ENCODE measurements around the gene LMX1B.

Gene LMX1B

DNA sequence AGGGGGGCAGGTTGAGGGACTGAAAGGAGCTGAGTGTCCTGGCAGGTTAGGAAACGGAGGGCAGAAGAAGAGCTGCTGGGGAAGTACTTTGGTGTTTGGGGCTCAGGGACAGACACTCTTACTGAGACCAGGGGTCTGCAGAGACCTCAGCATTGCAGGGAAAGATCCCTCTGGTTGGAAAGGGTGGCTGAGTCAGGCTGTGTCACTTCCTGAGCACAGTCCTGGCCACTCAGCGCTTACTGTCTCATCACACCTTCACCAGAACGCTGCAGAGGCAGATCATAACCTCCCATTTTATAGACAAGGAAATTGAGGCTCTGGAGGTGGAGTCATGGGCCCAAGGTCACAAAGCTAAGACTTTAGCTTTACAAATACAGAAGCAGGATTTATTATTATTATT, 54.3 kb downstream of the LMX1B start:
- peaks cover 98% of the 10 kb centered on the region for H3K27me3 ChIP-seq

DNA sequence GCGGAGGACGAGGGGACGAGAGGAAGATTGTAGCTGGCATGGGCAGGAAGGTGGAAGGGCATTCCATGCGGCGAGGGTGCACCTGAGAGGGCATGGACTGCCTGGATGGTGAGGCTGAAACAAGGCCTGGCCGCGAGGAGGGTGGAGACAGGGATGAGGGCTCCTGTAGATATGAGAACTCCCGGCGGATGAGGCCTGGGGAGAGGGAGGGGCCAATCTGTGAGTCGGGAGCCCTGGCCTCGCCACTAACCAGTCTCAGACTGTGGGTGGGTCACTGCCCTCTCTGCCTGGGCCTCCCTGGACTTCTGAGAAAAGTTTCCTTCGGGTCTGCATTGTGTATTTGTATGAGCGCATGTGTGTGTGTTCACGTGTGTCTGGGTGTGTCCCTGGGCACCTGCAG, 55.4 kb downstream of the LMX1B start:
- H3K4me1 ChIP-seq (ENCODE audit: control insufficient read depth in 1 of 2, insufficient read depth in 1 of 2, low read depth in 1 of 2, low read length in 1 of 2): no peaks in the 10 kb centered on the region
- H3K36me3 ChIP-seq: no peaks in the 10 kb centered on the region
- peaks cover 99% of the 10 kb centered on the region for H3K27me3 ChIP-seq
- TF ChIP-seq, protein P1, sequence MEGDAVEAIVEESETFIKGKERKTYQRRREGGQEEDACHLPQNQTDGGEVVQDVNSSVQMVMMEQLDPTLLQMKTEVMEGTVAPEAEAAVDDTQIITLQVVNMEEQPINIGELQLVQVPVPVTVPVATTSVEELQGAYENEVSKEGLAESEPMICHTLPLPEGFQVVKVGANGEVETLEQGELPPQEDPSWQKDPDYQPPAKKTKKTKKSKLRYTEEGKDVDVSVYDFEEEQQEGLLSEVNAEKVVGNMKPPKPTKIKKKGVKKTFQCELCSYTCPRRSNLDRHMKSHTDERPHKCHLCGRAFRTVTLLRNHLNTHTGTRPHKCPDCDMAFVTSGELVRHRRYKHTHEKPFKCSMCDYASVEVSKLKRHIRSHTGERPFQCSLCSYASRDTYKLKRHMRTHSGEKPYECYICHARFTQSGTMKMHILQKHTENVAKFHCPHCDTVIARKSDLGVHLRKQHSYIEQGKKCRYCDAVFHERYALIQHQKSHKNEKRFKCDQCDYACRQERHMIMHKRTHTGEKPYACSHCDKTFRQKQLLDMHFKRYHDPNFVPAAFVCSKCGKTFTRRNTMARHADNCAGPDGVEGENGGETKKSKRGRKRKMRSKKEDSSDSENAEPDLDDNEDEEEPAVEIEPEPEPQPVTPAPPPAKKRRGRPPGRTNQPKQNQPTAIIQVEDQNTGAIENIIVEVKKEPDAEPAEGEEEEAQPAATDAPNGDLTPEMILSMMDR (IDR thresholded peaks at IDR 0.05): no peak
- no peaks in the 10 kb centered on the region for H3K9me3 ChIP-seq
- no peak overlapping the region for H3K4me3 ChIP-seq (ENCODE audit: low read depth in 1 of 2, low read length in 1 of 2)
- H3K27ac ChIP-seq: no peak overlapping the region

More for the DNA sequence above, 54.3 kb downstream of the LMX1B start:
- Histone ChIP-seq H3K4me1 (ENCODE audit: control insufficient read depth in 1 of 2, insufficient read depth in 1 of 2, low read depth in 1 of 2, low read length in 1 of 2) (no peaks in the 10 kb centered on the region), H3K27ac (no peak overlapping the region), H3K9me3 (no peaks in the 10 kb centered on the region), H3K4me3 (ENCODE audit: low read depth in 1 of 2, low read length in 1 of 2) (no peak overlapping the region), H3K36me3 (no peaks in the 10 kb centered on the region)
- TF ChIP-seq, protein P1 (IDR thresholded peaks at IDR 0.05): no peak

DNA sequence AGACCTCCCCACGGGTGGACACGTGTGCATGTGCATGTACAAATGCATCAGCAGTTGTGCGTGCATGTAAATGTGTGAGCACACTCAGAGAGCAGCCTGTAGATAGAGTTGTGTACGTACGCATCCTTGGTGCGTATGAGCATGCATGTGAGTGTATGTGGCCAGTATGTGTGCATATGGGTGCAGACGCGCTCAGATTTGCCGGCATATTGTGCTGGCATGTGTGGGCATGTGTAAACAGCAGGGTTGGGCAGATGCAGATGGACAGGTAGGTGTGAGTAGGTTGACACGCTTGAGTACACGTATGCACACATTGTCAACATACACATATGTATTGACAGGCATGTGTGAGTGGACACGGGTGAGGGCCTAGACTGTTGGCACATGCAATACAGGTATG, 56.5 kb downstream of the LMX1B start:
- H3K4me1 ChIP-seq (ENCODE audit: control insufficient read depth in 1 of 2, insufficient read depth in 1 of 2, low read depth in 1 of 2, low read length in 1 of 2): no peaks in the 10 kb centered on the region
- no peak overlapping the region for H3K27ac ChIP-seq
- H3K27me3 ChIP-seq: peaks cover 99% of the 10 kb centered on the region
- TF ChIP-seq, protein P1 (IDR thresholded peaks at IDR 0.05): no peak
- H3K9me3 ChIP-seq: no peaks in the 10 kb centered on the region
- no peaks in the 10 kb centered on the region for H3K36me3 ChIP-seq
- H3K4me3 ChIP-seq (ENCODE audit: low read depth in 1 of 2, low read length in 1 of 2): no peak overlapping the region

DNA sequence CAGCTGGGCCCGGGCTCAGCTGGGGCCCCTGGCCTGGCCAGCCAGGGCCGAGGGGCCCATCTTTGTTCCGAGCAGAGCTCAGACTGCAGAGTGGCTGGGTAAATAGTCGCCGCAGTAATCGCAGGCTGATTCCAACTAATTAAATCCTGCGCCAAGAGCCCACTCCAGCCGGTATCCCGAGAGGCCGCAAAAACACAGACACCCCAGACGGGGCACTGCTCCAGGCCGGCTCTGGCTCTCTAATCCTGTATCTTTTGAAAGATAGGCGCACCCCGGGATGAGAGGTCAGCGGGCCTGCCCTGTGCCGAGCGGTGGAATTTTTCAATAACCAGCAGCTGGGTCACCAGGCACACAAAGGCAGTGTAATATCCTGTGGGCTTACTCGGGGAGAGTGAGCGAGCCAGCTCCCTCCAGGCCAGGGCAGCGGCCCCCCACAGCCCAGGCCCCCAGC, 57.7 kb downstream of the LMX1B start:
- no peak overlapping the region for H3K4me3 ChIP-seq (ENCODE audit: low read depth in 1 of 2, low read length in 1 of 2)
- H3K9me3 ChIP-seq: no peaks in the 10 kb centered on the region
- H3K27me3 ChIP-seq: peaks cover 99% of the 10 kb centered on the region
- no peaks in the 10 kb centered on the region for H3K4me1 ChIP-seq (ENCODE audit: control insufficient read depth in 1 of 2, insufficient read depth in 1 of 2, low read depth in 1 of 2, low read length in 1 of 2)
- no peak overlapping the region for H3K27ac ChIP-seq
- TF ChIP-seq, protein P1 (IDR thresholded peaks at IDR 0.05): no peak
- H3K36me3 ChIP-seq: no peaks in the 10 kb centered on the region

DNA sequence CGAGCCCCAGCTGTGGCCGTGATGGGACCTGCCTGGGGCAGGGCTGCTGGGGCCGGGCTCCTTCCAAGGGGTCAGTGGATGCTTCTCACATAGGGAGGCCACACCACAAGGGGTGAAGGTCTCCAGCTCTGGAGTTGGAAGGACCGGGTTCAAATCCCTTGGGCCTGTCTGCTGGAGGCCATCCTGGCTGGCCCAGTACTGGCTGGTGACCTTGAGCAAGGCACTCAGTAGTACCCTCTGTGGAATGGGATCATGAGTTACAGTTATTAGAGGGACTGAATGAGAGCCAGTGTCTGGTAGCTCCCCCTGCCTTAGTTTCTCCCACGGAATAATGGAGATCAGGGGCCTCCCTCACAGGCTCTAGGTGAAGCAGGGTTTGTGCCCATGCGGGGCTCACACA, 58.3 kb downstream of the LMX1B start:
- H3K27me3 ChIP-seq: peaks cover 99% of the 10 kb centered on the region

More for the DNA sequence above, 58.3 kb downstream of the LMX1B start:
- Histone ChIP-seq H3K36me3 (no peaks in the 10 kb centered on the region), H3K4me3 (ENCODE audit: low read depth in 1 of 2, low read length in 1 of 2) (no peak overlapping the region), H3K27ac (no peak overlapping the region), H3K9me3 (no peaks in the 10 kb centered on the region), H3K4me1 (ENCODE audit: control insufficient read depth in 1 of 2, insufficient read depth in 1 of 2, low read depth in 1 of 2, low read length in 1 of 2) (no peaks in the 10 kb centered on the region)
- TF ChIP-seq, protein P1 (IDR thresholded peaks at IDR 0.05): no peak
